IPS-NIHi7 (cell line): ENCODE measurements around the gene WNK1.
"Not testable (repeated sequence)": the region's sequence is repeated elsewhere in the genome, so short reads cannot be mapped to it uniquely, and the experiment has no call there.

ENCODE experiments used
- DNase-seq: peaks from one replicate; pipeline ENCODE4 v3.0.0; 2012; ENCODE audit warnings: mixed read lengths; ENCODE audit errors: extremely low spot score

WNK1 gene

GRCh38 chr12:910416-910815, 158.0 kb downstream of the WNK1 start:
- no peak for DNase-seq

- DNase-seq: no peak
Measured at GRCh38 chr12:911191-911826, 158.9 kb downstream of the WNK1 start.

DNA sequence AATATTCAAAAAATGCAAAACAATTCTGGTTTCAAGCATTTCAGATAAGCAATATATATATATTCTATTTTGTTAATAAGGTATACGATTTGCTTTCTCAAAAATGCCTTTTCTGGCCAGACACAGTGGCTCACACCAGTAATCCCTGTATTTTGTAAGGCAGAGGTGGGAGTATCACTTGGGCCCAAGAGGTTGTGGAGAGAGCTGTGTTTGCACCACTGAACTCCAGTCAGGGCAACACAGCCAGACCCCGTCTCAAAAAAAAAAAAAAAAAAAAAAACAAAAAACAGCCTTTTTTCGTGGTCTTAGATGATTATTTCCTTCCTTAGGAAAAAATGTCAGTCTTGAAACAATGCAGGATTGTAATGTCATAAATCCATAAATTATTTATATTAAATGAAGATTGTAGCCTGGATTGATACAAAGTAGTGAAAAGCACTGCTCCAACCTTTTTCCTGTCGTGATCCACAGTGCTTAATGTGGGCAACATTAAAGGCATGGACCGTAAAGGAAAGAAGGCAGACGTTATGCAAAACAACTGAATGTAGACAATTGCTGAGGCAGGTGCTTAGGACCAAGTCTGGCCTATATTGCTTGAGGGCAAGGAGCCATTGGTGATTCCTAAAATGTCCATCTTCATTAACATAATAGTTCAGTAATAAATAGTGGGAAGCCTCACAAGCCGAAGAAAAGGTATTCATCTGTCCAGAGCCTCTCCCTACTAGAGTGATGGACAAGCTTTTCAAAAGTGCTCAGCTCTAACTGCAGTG, 160.3 kb downstream of the WNK1 start:
- no peak for DNase-seq

GRCh38 chr12:913919-914698, 161.7 kb downstream of the WNK1 start:
- DNase-seq: no peak

DNA sequence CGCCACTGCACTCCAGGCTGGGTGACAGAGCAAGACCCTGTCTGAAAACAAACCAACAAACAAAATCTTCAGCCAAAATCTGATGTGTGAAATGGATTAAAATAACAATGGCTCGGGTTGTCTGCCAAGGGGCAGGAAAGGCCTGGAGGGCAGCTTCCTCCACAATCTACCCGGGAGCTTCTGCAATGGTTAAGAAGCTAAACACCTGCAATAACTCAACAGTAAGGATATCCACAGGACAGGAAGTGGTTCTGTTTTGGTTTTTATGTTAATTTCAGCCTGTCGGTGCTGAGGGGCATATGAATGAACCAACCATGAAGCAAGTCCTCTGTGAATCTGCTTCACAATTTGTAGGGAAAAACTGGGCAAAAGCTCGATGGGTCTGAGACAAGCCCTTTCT, 162.7 kb downstream of the WNK1 start:
- DNase-seq: no peak

DNA sequence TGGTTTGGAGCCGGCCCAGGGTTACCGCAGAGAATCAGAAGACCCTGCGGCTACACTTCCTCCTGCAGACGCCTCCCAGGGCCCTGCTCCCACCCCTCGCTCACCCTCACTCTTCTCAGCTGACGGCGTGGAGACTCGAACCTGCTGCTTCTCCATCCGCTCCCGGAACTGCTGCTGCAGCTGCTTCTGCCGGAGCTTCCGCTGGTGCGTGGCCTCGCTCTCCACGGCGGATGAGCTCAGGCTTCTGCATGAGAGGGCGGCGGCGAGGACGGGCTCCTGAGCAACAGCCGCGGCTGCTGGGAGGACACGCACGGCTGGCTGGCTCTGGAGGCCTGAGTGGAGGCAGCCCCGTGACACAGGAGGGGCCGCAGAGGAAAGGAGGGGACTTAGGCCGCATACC, 163.9 kb downstream of the WNK1 start:
- no peak for DNase-seq

DNA sequence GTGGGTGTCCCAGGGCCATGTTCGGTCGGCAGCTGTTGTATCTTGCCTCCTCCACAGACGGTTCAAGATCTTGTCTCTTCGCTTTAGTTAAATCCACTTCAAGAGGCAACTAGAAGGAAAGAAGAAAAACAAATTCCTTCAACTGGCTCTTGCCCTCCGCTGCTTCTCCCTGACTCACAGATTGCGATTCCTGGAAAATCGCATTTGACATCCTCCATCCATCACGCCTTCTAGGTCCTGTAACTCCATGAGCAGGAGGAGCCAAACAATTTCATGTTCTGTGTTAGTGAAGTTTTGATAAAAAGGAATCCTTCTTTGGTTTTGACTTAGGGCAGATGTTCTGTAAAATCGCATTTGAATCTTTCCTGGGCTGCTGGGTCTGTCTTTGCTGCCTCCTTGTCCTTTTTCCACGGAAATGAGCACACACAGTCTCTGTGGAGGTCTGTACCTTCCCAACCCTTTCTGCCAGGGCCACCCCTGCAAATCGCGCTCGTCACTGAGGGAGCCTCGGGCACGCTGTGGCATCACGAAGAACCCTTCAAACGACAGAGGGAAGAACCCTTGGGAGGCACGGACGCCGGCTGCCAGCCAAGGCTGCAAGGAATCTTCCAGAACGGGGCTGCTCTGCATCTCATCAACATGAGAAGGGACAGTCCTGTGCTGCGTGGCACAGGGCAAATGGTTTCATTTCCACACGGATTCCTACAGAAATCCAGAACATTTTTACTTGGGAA, 164.5 kb downstream of the WNK1 start:
- no peak for DNase-seq

DNA sequence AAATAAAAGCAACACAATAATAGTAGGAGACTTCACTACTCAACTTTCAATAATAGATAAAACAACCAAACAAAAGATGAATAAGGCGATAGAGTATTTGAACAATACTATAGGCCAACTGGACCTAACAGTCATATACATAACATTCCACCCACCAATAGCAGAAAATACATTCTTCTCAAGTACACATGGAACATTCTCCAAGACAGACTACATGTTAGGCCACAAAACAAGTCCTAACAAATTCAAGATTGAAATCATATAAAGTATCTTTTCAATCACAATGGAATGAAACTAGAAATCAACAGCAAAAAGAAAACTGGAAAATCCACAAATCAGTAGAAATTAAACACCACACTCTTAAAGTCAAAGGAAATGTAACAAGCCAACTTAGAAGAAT, 168.3 kb downstream of the WNK1 start:
- DNase-seq: no peak

DNA sequence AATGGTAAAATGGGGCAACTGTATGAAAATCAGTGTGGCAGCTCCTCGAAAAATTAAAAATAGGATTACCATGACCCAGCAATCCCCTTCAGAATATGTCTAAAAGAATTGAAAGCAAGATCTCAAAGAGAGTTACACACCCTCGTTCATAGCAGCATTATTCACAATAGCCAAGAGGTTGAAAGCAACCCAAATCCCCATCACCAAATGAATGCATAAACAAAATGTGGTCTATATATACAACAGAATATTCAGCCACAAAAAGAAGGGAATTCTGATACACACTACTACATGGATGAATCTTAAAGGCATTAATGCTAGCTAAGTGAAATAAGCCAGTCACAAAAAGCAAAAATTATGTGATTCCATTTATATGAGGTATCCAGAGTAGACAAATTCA, 169.9 kb downstream of the WNK1 start:
- DNase-seq: no peak

DNA sequence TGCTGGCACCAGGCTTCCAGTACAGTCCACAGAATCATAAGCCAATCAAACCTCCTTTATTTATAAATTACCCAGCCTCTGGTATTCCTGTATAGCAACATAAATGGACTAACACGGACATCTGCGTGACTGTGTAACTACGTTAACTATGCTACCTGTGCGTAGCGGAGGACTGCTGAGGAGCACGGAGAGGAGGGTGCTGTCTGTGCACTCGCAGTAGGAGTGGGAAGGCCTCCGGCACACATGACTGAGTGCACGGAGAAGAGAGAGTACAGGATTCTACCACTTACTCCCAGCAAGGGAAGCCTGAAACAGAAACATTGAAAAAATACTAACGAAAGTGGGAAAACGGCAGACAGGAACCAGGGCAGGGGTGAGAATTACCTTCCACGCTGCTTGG, 174.3 kb downstream of the WNK1 start:
- no peak for DNase-seq

- DNase-seq: no peak
Measured at GRCh38 chr12:931060-931459, 178.7 kb downstream of the WNK1 start.

GRCh38 chr12:931591-931990, 179.2 kb downstream of the WNK1 start:
- no peak for DNase-seq

GRCh38 chr12:935891-936290, 183.5 kb downstream of the WNK1 start:
- DNase-seq: not testable (repeated sequence)

GRCh38 chr12:936377-937345, 184.3 kb downstream of the WNK1 start:
- no peak for DNase-seq

DNA sequence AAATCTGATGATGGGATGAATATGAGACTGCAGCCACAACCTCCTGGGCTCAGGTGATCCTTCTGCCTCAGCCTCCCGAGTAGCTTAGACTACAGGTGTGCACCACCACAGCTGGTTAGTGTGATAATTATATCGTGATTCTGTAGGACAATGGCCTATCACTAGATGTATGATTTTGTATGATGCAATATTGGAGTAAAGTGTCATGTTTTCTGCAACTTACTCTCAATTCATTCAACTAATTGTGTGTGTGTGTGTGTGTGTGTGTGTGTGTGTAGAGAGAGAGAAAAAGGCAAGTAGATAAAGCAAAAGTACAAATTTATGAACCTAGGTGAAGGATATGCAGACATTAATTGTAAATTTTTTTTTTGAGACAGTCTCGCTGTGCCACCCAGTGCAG, 186.4 kb downstream of the WNK1 start:
- DNase-seq: no peak

- no peak for DNase-seq
Measured at GRCh38 chr12:943051-943450, 190.7 kb downstream of the WNK1 start.

- no peak for DNase-seq
Measured at GRCh38 chr12:944211-944610, 191.8 kb downstream of the WNK1 start.

- no peak for DNase-seq
Measured at GRCh38 chr12:946212-946611, 193.8 kb downstream of the WNK1 start.

DNA sequence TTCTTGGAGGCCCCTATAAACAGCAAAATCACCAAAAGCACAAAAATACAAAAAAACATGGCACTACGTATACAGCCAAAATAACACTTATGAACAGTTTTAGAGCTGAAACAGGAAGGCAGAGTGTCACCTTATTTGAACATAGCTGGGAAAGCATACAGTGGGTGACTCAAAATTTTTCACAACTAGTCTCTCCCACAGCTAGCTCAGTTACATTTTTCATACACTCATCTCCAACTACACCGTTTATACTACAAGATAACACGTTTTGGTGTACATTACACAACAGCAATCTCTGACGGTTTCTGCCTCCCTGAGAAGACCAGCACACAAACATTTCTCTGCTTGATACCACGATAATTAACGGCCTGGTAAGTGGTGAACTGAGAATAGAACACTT, 194.3 kb downstream of the WNK1 start:
- DNase-seq: no peak

DNA sequence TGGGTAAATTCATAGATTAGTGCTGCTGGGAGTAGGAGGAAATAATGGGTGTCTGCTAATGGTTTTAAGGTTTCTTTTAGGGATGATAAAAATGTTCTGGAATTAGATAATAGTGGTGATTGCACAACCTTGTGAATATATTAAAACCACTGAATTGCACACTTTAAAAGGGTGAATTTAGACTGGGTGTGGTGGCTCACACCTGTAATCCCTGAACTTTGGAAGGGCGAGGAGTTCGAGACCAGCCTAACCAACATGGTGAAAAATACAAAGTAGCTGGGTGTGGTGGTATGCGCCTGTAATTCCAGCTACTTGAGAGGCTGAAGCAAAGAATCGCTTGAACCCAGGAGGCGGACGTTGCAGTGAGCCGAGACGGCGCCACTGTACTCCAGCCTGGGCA, 195.9 kb downstream of the WNK1 start:
- no peak for DNase-seq
